ENCODE measurements around the gene MTHFD2L. TPM values are rescaled to one million over a fixed set of nuclear protein-coding genes. Genes with fewer than 3 reads are reported as not detected.

The MTHFD2L gene
- total and polyA plus RNA-seq, 7 donors: 6.8 to 27.1 (median 16.2) TPM

GRCh38 chr4:74230902-74231499 is 73.1 kb downstream of the MTHFD2L start:
- H3K27me3 ChIP-seq: no peaks in the 10 kb centered on the region
- no peak overlapping the region for H3K4me3 ChIP-seq
- no peaks in the 10 kb centered on the region for H3K9me3 ChIP-seq
- no peaks in the 10 kb centered on the region for H3K4me1 ChIP-seq
- intact Hi-C loops (cut with DNase I): no loop called here
- WGBS, 2 donors: 9 to 36% methylated on average over 7 of the region's 7 CpGs
- no peak overlapping the region for H3K27ac ChIP-seq
- H3K36me3 ChIP-seq: no peaks in the 10 kb centered on the region
- no peak for DNase-seq
- TF ChIP-seq CTCF (IDR thresholded peaks at IDR 0.05) (no peak), POLR2A (IDR thresholded peaks at IDR 0.05) (no peak), POLR2AphosphoS5 (IDR thresholded peaks at IDR 0.05) (no peak), EP300 (IDR thresholded peaks at IDR 0.05) (no peak)

- no peak overlapping the region for H3K4me3 ChIP-seq
- intact Hi-C loops (cut with DNase I): no loop called here
- no peaks in the 10 kb centered on the region for H3K27me3 ChIP-seq
- DNase-seq: no peak
- H3K4me1 ChIP-seq: no peaks in the 10 kb centered on the region
- no peaks in the 10 kb centered on the region for H3K36me3 ChIP-seq
- H3K9me3 ChIP-seq: no peaks in the 10 kb centered on the region
- no peak for TF ChIP-seq EP300 (IDR thresholded peaks at IDR 0.05)
- H3K27ac ChIP-seq: no peak overlapping the region
Observed at GRCh38 chr4:74235135-74235534, 77.2 kb downstream of the MTHFD2L start.

- Histone ChIP-seq H3K27ac (no peak overlapping the region), H3K4me3 (no peak overlapping the region), H3K27me3 (no peaks in the 10 kb centered on the region), H3K4me1 (no peaks in the 10 kb centered on the region), H3K36me3 (no peaks in the 10 kb centered on the region), H3K9me3 (no peaks in the 10 kb centered on the region)
- WGBS, 2 donors: 78 to 82% methylated on average over 3 of the region's 3 CpGs
- TF ChIP-seq EP300 (IDR thresholded peaks at IDR 0.05) (no peak), CTCF (IDR thresholded peaks at IDR 0.05) (no peak), POLR2AphosphoS5 (IDR thresholded peaks at IDR 0.05) (no peak), POLR2A (IDR thresholded peaks at IDR 0.05) (no peak)
- intact Hi-C loops (cut with DNase I): no loop called here
- DNase-seq: no peak
Observed at GRCh38 chr4:74237425-74237966, 79.6 kb downstream of the MTHFD2L start.

- intact Hi-C loops (cut with DNase I): no loop called here
- Histone ChIP-seq H3K9me3 (no peaks in the 10 kb centered on the region), H3K4me1 (no peaks in the 10 kb centered on the region), H3K27me3 (no peaks in the 10 kb centered on the region), H3K4me3 (no peak overlapping the region), H3K27ac (no peak overlapping the region), H3K36me3 (no peaks in the 10 kb centered on the region)
- DNase-seq: no peak
- TF ChIP-seq EP300 (IDR thresholded peaks at IDR 0.05): no peak
- no peak for TF ChIP-seq POLR2AphosphoS5 (IDR thresholded peaks at IDR 0.05)
- TF ChIP-seq POLR2A (IDR thresholded peaks at IDR 0.05): no peak
- no peak for TF ChIP-seq CTCF (IDR thresholded peaks at IDR 0.05)
Observed at GRCh38 chr4:74244049-74244448, 86.1 kb downstream of the MTHFD2L start.

- H3K27ac ChIP-seq: no peak overlapping the region
- TF ChIP-seq POLR2AphosphoS5 (IDR thresholded peaks at IDR 0.05): no peak
- no peak for TF ChIP-seq CTCF (IDR thresholded peaks at IDR 0.05)
- TF ChIP-seq POLR2A (IDR thresholded peaks at IDR 0.05): no peak
- TF ChIP-seq EP300 (IDR thresholded peaks at IDR 0.05): no peak
- no peaks in the 10 kb centered on the region for H3K36me3 ChIP-seq
- no peak overlapping the region for H3K4me3 ChIP-seq
- no peak for DNase-seq
- H3K27me3 ChIP-seq: no peaks in the 10 kb centered on the region
- H3K4me1 ChIP-seq: no peaks in the 10 kb centered on the region
- intact Hi-C loops (cut with DNase I): no loop called here
- H3K9me3 ChIP-seq: peaks cover 0 to 4% (median 0%) of the 10 kb centered on the region in 4 donors
Observed at GRCh38 chr4:74252933-74253332, 95.0 kb downstream of the MTHFD2L start.
